ENCODE measurements around the gene POLD2. TPM values are rescaled to one million over a fixed set of nuclear protein-coding genes. Genes with fewer than 3 reads are reported as not detected.

Gene POLD2
- polyA plus RNA-seq, 1 donor from 2014 or later, result 79.5 TPM

GRCh38 chr7:44096326-44096881, 26.9 kb downstream of the POLD2 start:
- H3K27me3 ChIP-seq (ENCODE audit: insufficient read depth, low read depth, low read length), result no peaks in the 10 kb centered on the region
- no peaks in the 10 kb centered on the region for H3K79me2 ChIP-seq (replicated peaks; ENCODE audit: insufficient read depth, low read length)
- TF ChIP-seq MXI1 (conservative IDR thresholded peaks at IDR 0.05; ENCODE audit: poor library complexity, severe bottlenecking) (no peak), EZH2 (IDR thresholded peaks at IDR 0.05; ENCODE audit: borderline replicate concordance, insufficient read depth, low read length, poor library complexity, severe bottlenecking) (no peak), TAF1 (IDR thresholded peaks at IDR 0.05; ENCODE audit: low read depth) (no peak), SMC3 (conservative IDR thresholded peaks at IDR 0.05; ENCODE audit: poor library complexity) (no peak), CTCF (IDR thresholded peaks at IDR 0.05; ENCODE audit: poor library complexity, severe bottlenecking) (no peak)
- H4K20me1 ChIP-seq (ENCODE audit: insufficient read depth), result no peaks in the 10 kb centered on the region
- H3K9me2 ChIP-seq (ENCODE audit: insufficient read depth, low read length), result no peaks in the 10 kb centered on the region
- no peak overlapping the region for H3K4me2 ChIP-seq (ENCODE audit: low read length)
- H3K4me3 ChIP-seq (ENCODE audit: low read length), result no peak overlapping the region
- no peaks in the 10 kb centered on the region for H3K36me3 ChIP-seq (ENCODE audit: insufficient read depth, low read length)
- H3K27ac ChIP-seq (ENCODE audit: low read length), result no peak overlapping the region
- no peaks in the 10 kb centered on the region for H3K9me3 ChIP-seq (ENCODE audit: low read length)
- H3K9ac ChIP-seq (ENCODE audit: low read length), result no peak overlapping the region
- H2AFZ ChIP-seq (ENCODE audit: low read depth, low read length), result no peak overlapping the region
- no peaks in the 10 kb centered on the region for H3F3A ChIP-seq (ENCODE audit: insufficient read depth, low read length, poor library complexity, severe bottlenecking)

GRCh38 chr7:44095781-44096180, 27.6 kb downstream of the POLD2 start:
- Histone ChIP-seq H3K9me3 (ENCODE audit: low read length) (no peaks in the 10 kb centered on the region), H3K9me2 (ENCODE audit: insufficient read depth, low read length) (no peaks in the 10 kb centered on the region), H3K27me3 (ENCODE audit: insufficient read depth, low read depth, low read length) (no peaks in the 10 kb centered on the region), H4K20me1 (ENCODE audit: insufficient read depth) (no peaks in the 10 kb centered on the region), H2AFZ (ENCODE audit: low read depth, low read length) (no peak overlapping the region), H3K4me3 (ENCODE audit: low read length) (no peak overlapping the region), H3K79me2 (replicated peaks; ENCODE audit: insufficient read depth, low read length) (no peaks in the 10 kb centered on the region), H3K27ac (ENCODE audit: low read length) (no peak overlapping the region), H3K36me3 (ENCODE audit: insufficient read depth, low read length) (no peaks in the 10 kb centered on the region), H3F3A (ENCODE audit: insufficient read depth, low read length, poor library complexity, severe bottlenecking) (no peaks in the 10 kb centered on the region), H3K4me2 (ENCODE audit: low read length) (no peak overlapping the region), H3K9ac (ENCODE audit: low read length) (no peak overlapping the region)
- TF ChIP-seq SMC3 (conservative IDR thresholded peaks at IDR 0.05; ENCODE audit: poor library complexity), result no peak
- TF ChIP-seq POLR2AphosphoS5 (IDR thresholded peaks at IDR 0.05), result no peak
- TF ChIP-seq CTCF (IDR thresholded peaks at IDR 0.05; ENCODE audit: poor library complexity, severe bottlenecking), result no peak
- no peak for TF ChIP-seq EP300 (conservative IDR thresholded peaks at IDR 0.05; ENCODE audit: poor library complexity, severe bottlenecking)
- TF ChIP-seq RAD21 (conservative IDR thresholded peaks at IDR 0.05), result no peak
- TF ChIP-seq REST (IDR thresholded peaks at IDR 0.05; ENCODE audit: borderline replicate concordance), result no peak
- no peak for TF ChIP-seq MXI1 (conservative IDR thresholded peaks at IDR 0.05; ENCODE audit: poor library complexity, severe bottlenecking)
- TF ChIP-seq EZH2 (IDR thresholded peaks at IDR 0.05; ENCODE audit: borderline replicate concordance, insufficient read depth, low read length, poor library complexity, severe bottlenecking), result no peak
- TF ChIP-seq TAF1 (IDR thresholded peaks at IDR 0.05; ENCODE audit: low read depth), result no peak
